Effector memory CD4-positive, alpha-beta T cell (primary cell): ENCODE results near the gene TNNT2.

ENCODE experiments used
- DNase-seq, 3 donors: peaks; one replicate each; pipeline ENCODE4 v3.0.0-alpha.2; 2020
- H3K27ac ChIP-seq: 2 replicates; pipeline ENCODE4 v1.7.0; 2013; ENCODE audit warnings: mild to moderate bottlenecking, low read length, moderate library complexity; ENCODE audit not compliant: insufficient read depth, poor library complexity, severe bottlenecking
- H3K27me3 ChIP-seq: replicated peaks from 2 replicates; pipeline ENCODE4 v1.7.0; 2013; ENCODE audit warnings: mild to moderate bottlenecking, low read length; ENCODE audit not compliant: insufficient read depth, control insufficient read depth, poor library complexity, severe bottlenecking
- H3K36me3 ChIP-seq: 2 replicates; pipeline ENCODE4 v1.7.0; 2013; ENCODE audit warnings: mild to moderate bottlenecking, low read length, moderate library complexity; ENCODE audit not compliant: control insufficient read depth, insufficient read depth
- H3K4me1 ChIP-seq: 2 replicates; pipeline ENCODE4 v1.7.0; 2013; ENCODE audit warnings: low read length, mild to moderate bottlenecking; ENCODE audit not compliant: control insufficient read depth, insufficient read depth, poor library complexity, severe bottlenecking
- H3K4me3 ChIP-seq: 2 replicates; pipeline ENCODE4 v1.7.0; 2013; ENCODE audit warnings: low read length, low read depth, mild to moderate bottlenecking; ENCODE audit not compliant: insufficient read depth, poor library complexity, severe bottlenecking
- H3K9me3 ChIP-seq: 2 replicates; pipeline ENCODE4 v1.7.0; 2013; ENCODE audit warnings: mild to moderate bottlenecking, low read length, moderate library complexity; ENCODE audit not compliant: control insufficient read depth

TNNT2 gene

GRCh38 chr1:201366696-201367095, 10.8 kb downstream of the TNNT2 start:
- no peaks in the 10 kb centered on the region for H3K9me3 ChIP-seq
- no peak for DNase-seq
- no peak overlapping the region for H3K27ac ChIP-seq
- H3K36me3 ChIP-seq: no peaks in the 10 kb centered on the region
- H3K4me1 ChIP-seq: no peaks in the 10 kb centered on the region
- no peaks in the 10 kb centered on the region for H3K27me3 ChIP-seq
- H3K4me3 ChIP-seq: no peak overlapping the region

- Histone ChIP-seq H3K4me1 (no peaks in the 10 kb centered on the region), H3K27me3 (no peaks in the 10 kb centered on the region), H3K4me3 (no peak overlapping the region), H3K27ac (no peak overlapping the region), H3K36me3 (no peaks in the 10 kb centered on the region), H3K9me3 (no peaks in the 10 kb centered on the region)
- DNase-seq: no peak
Measured at GRCh38 chr1:201365251-201365650, 12.2 kb downstream of the TNNT2 start.

GRCh38 chr1:201364808-201365105, 12.7 kb downstream of the TNNT2 start:
- H3K9me3 ChIP-seq: no peaks in the 10 kb centered on the region
- H3K4me1 ChIP-seq: no peaks in the 10 kb centered on the region
- no peaks in the 10 kb centered on the region for H3K36me3 ChIP-seq
- no peak overlapping the region for H3K27ac ChIP-seq
- no peaks in the 10 kb centered on the region for H3K27me3 ChIP-seq
- DNase-seq: no peak
- no peak overlapping the region for H3K4me3 ChIP-seq

GRCh38 chr1:201363467-201363866, 14.0 kb downstream of the TNNT2 start:
- Histone ChIP-seq H3K27ac (no peak overlapping the region), H3K36me3 (no peaks in the 10 kb centered on the region), H3K9me3 (no peaks in the 10 kb centered on the region), H3K27me3 (no peaks in the 10 kb centered on the region), H3K4me3 (no peak overlapping the region), H3K4me1 (no peaks in the 10 kb centered on the region)
- no peak for DNase-seq

GRCh38 chr1:201362906-201363305, 14.6 kb downstream of the TNNT2 start:
- H3K9me3 ChIP-seq: no peaks in the 10 kb centered on the region
- H3K4me3 ChIP-seq: no peak overlapping the region
- H3K27me3 ChIP-seq: no peaks in the 10 kb centered on the region
- no peak overlapping the region for H3K27ac ChIP-seq
- no peaks in the 10 kb centered on the region for H3K4me1 ChIP-seq
- no peak for DNase-seq
- no peaks in the 10 kb centered on the region for H3K36me3 ChIP-seq

- Histone ChIP-seq H3K36me3 (no peaks in the 10 kb centered on the region), H3K9me3 (no peaks in the 10 kb centered on the region), H3K27me3 (no peaks in the 10 kb centered on the region), H3K4me1 (no peaks in the 10 kb centered on the region), H3K27ac (no peak overlapping the region), H3K4me3 (no peak overlapping the region)
- no peak for DNase-seq
Measured at GRCh38 chr1:201361652-201362504, 15.6 kb downstream of the TNNT2 start.

GRCh38 chr1:201360901-201361651, 16.4 kb downstream of the TNNT2 start:
- Histone ChIP-seq H3K27ac (no peak overlapping the region), H3K36me3 (no peaks in the 10 kb centered on the region), H3K4me1 (no peaks in the 10 kb centered on the region), H3K9me3 (no peaks in the 10 kb centered on the region), H3K27me3 (no peaks in the 10 kb centered on the region), H3K4me3 (no peak overlapping the region)
- DNase-seq: no peak

GRCh38 chr1:201360486-201360885, 17.0 kb downstream of the TNNT2 start:
- H3K27me3 ChIP-seq: no peaks in the 10 kb centered on the region
- no peak overlapping the region for H3K27ac ChIP-seq
- no peak overlapping the region for H3K4me3 ChIP-seq
- H3K4me1 ChIP-seq: no peaks in the 10 kb centered on the region
- no peak for DNase-seq
- H3K36me3 ChIP-seq: no peaks in the 10 kb centered on the region
- no peaks in the 10 kb centered on the region for H3K9me3 ChIP-seq

GRCh38 chr1:201359873-201360210, 17.6 kb downstream of the TNNT2 start:
- no peak for DNase-seq
- Histone ChIP-seq H3K9me3 (no peaks in the 10 kb centered on the region), H3K36me3 (no peaks in the 10 kb centered on the region), H3K4me1 (no peaks in the 10 kb centered on the region), H3K4me3 (no peak overlapping the region), H3K27me3 (no peaks in the 10 kb centered on the region), H3K27ac (no peak overlapping the region)

- Histone ChIP-seq H3K36me3 (no peaks in the 10 kb centered on the region), H3K9me3 (no peaks in the 10 kb centered on the region), H3K4me1 (no peaks in the 10 kb centered on the region), H3K27me3 (no peaks in the 10 kb centered on the region), H3K4me3 (no peak overlapping the region), H3K27ac (no peak overlapping the region)
- DNase-seq: no peak
Measured at GRCh38 chr1:201359031-201359872, 18.2 kb downstream of the TNNT2 start.
